Osteoblast (primary cell): ENCODE results near the gene CLDN4. TPM values are rescaled to one million over a fixed set of nuclear protein-coding genes. Genes with fewer than 3 reads are reported as not detected.

Experiments used
- DNase-seq: peaks from one replicate; pipeline ENCODE4 v3.0.0; 2011; ENCODE audit warnings: low spot score, mixed read lengths; ENCODE audit not compliant: insufficient read length; ENCODE audit errors: missing footprints
- H2AFZ ChIP-seq: 2 replicates; pipeline ENCODE4 v1.6.0; 2011; ENCODE audit warnings: mild to moderate bottlenecking, low read length
- H3K27ac ChIP-seq: 2 replicates; pipeline ENCODE4 v1.5.1; 2011; ENCODE audit warnings: mild to moderate bottlenecking, low read depth, low read length, moderate library complexity
- H3K27me3 ChIP-seq: 2 replicates; pipeline ENCODE4 v1.6.0; 2012; ENCODE audit warnings: mild to moderate bottlenecking, control low read depth, inconsistent platforms, low read length, moderate library complexity; ENCODE audit not compliant: insufficient read depth
- H3K36me3 ChIP-seq: 2 replicates; pipeline ENCODE4 v1.5.1; 2011; ENCODE audit warnings: mild to moderate bottlenecking, low read length, control low read depth, moderate library complexity; ENCODE audit not compliant: insufficient read depth
- H3K4me1 ChIP-seq: 2 replicates; pipeline ENCODE4 v1.5.1; 2011; ENCODE audit warnings: mild to moderate bottlenecking, low read length, control low read depth, moderate library complexity; ENCODE audit not compliant: insufficient read depth
- H3K4me2 ChIP-seq: 2 replicates; pipeline ENCODE4 v1.6.0; 2011; ENCODE audit warnings: mild to moderate bottlenecking, low read length; ENCODE audit not compliant: insufficient read depth
- H3K4me3 ChIP-seq: fragments of 200-600 bp; sonication (generic); 3 replicates; pipeline ENCODE4 v1.5.1; 2012; ENCODE audit warnings: mild to moderate bottlenecking, low read length, inconsistent platforms; ENCODE audit not compliant: insufficient read depth
- H3K79me2 ChIP-seq: 2 replicates; pipeline ENCODE4 v1.6.0; 2012; ENCODE audit warnings: mild to moderate bottlenecking, low read length, control low read depth, inconsistent platforms; ENCODE audit not compliant: insufficient read depth
- H3K9me3 ChIP-seq: 2 replicates; pipeline ENCODE4 v1.5.1; 2011; ENCODE audit warnings: low read depth, low read length, control low read depth
- H4K20me1 ChIP-seq: 2 replicates; pipeline ENCODE4 v1.6.0; 2012; ENCODE audit warnings: mild to moderate bottlenecking, low read length, control low read depth; ENCODE audit not compliant: insufficient read depth
- total RNA-seq: library from RNA; depleted of rRNA; stranded (reverse); fragments of >200 nt; gene quantifications from 2 replicates; pipeline ENCODE4 v1.2.3, GENCODE V29; 2012
- TF ChIP-seq, protein P1 (sequence below): IDR thresholded peaks from 2 replicates; pipeline ENCODE4 v1.5.1; 2011; ENCODE audit warnings: mild to moderate bottlenecking, low read depth, low read length, moderate library complexity; ENCODE audit errors: extremely low read depth

CLDN4 gene
- total RNA-seq, 1 donor, result 0.36 TPM

DNA sequence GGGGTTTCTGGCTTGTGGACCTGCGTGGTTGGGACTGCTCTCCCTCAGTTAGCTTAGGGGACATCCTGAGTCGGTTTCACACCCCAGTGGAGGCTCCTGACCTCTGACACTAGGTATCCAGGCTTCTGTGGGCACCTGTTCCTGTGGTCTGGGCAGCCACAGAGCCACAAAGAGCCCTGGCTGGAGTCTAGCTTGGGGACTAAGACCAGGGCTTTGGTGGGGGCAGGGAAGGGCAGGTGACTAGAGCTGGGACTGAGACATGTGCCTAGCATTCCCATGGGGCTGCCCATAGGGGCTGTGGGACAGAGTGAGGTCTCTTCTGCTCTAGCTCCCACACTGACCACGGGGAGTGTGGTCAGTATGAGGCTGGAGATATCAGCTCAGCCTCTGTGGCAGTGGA is 26.1 kb downstream of the CLDN4 start:
- DNase-seq, result peak; percentile 11
- peaks cover 9% of the 10 kb centered on the region for H3K4me1 ChIP-seq
- H3K27me3 ChIP-seq, result no peaks in the 10 kb centered on the region
- no peaks in the 10 kb centered on the region for H3K36me3 ChIP-seq
- TF ChIP-seq, protein P1, sequence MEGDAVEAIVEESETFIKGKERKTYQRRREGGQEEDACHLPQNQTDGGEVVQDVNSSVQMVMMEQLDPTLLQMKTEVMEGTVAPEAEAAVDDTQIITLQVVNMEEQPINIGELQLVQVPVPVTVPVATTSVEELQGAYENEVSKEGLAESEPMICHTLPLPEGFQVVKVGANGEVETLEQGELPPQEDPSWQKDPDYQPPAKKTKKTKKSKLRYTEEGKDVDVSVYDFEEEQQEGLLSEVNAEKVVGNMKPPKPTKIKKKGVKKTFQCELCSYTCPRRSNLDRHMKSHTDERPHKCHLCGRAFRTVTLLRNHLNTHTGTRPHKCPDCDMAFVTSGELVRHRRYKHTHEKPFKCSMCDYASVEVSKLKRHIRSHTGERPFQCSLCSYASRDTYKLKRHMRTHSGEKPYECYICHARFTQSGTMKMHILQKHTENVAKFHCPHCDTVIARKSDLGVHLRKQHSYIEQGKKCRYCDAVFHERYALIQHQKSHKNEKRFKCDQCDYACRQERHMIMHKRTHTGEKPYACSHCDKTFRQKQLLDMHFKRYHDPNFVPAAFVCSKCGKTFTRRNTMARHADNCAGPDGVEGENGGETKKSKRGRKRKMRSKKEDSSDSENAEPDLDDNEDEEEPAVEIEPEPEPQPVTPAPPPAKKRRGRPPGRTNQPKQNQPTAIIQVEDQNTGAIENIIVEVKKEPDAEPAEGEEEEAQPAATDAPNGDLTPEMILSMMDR, result no peak
- no peak overlapping the region for H3K4me3 ChIP-seq
- no peak overlapping the region for H3K4me2 ChIP-seq
- H3K9me3 ChIP-seq, result no peaks in the 10 kb centered on the region
- no peak overlapping the region for H3K27ac ChIP-seq
- H4K20me1 ChIP-seq, result no peaks in the 10 kb centered on the region
- H3K79me2 ChIP-seq, result no peaks in the 10 kb centered on the region
- no peak overlapping the region for H2AFZ ChIP-seq

DNA sequence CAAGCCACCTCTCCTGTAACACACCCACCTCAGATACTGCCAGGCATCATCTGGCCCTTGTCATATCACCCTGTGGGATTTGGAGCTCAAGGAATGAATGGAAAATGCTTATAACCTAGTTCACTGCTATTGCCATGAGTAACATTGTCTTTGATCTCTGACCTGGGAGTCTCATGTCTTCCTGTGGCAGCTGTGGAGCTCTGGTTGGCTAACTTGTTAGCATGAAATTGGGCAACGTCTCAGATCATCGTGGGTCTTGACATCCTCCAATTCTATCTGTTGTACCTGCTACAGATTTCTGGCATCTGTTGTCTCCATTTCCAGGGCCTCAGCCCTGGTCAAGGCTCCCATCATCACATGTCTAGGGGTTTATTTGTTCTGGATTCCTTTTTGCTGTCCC is 28.0 kb downstream of the CLDN4 start:
- H3K4me3 ChIP-seq, result no peak overlapping the region
- H3K27me3 ChIP-seq, result no peaks in the 10 kb centered on the region
- H3K4me1 ChIP-seq, result peaks cover 4% of the 10 kb centered on the region
- H4K20me1 ChIP-seq, result no peaks in the 10 kb centered on the region
- TF ChIP-seq, protein P1, result no peak
- H3K27ac ChIP-seq, result no peak overlapping the region
- H3K4me2 ChIP-seq, result no peak overlapping the region
- no peaks in the 10 kb centered on the region for H3K79me2 ChIP-seq
- DNase-seq, result peak; percentile 59
- no peaks in the 10 kb centered on the region for H3K36me3 ChIP-seq
- no peaks in the 10 kb centered on the region for H3K9me3 ChIP-seq
- no peak overlapping the region for H2AFZ ChIP-seq

DNA sequence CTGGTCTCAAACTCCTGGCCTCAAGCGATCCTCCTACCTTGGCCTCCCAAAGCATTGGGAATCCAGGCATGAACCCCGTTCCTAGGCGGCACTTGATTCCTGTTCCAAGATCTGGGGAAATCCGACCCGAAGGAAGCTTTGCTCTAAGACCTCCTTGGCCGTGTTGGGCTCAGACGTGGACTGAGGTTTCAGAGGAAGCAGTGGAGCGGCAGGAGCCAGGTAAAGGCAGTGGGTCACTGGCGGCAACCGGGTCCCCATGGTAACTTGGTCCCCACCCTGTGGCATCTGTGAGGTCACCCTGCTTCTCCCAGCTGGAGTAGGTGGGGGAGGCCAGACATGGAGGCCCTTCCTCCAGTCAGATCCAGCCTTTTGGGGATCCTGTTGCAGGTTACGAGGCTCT is 30.1 kb downstream of the CLDN4 start, which contains the start of gene TMEM270:
Gene TMEM270 (plus strand): TSS at position 301 of the 400 bp plus-strand sequence. CDS start 36 bp downstream, at position 337.
- no peaks in the 10 kb centered on the region for H3K36me3 ChIP-seq
- TF ChIP-seq, protein P1, result no peak
- no peak within 1 kb of the TSS for H2AFZ ChIP-seq
- DNase-seq, result peak; percentile 11
- H3K4me1 ChIP-seq, result no peaks in the 10 kb centered on the region
- H3K27me3 ChIP-seq, result no peaks in the 10 kb centered on the region
- H3K79me2 ChIP-seq, result no peaks in the 10 kb centered on the region
- H3K27ac ChIP-seq, result no peak within 1 kb of the TSS
- H3K4me3 ChIP-seq, result no peak within 1 kb of the TSS
- H4K20me1 ChIP-seq, result no peaks in the 10 kb centered on the region
- no peak within 1 kb of the TSS for H3K4me2 ChIP-seq
- no peaks in the 10 kb centered on the region for H3K9me3 ChIP-seq

DNA sequence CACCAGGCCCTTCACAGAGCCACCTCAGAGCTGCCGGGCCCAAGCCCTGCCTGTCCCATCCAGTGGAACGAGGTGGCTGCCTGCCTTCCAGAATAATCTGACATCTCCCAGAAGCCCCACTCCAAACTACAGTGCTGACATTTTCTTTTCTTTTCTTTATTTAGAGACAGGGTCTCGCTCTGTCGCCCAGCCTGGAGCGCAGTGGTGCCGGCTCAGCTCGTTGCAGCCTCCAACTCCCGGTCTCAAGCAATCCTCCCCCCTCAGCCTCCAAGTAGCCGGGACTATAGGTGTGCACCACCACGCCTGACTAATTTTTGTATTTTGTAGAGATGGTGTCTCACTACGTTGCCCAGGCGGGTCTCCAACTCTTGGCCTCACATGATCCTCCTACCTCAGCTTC is 30.5 kb downstream of the CLDN4 start:
- no peak overlapping the region for H3K4me2 ChIP-seq
- no peak for DNase-seq
- H3K4me3 ChIP-seq, result no peak overlapping the region
- no peak overlapping the region for H3K27ac ChIP-seq
- no peaks in the 10 kb centered on the region for H3K9me3 ChIP-seq
- no peaks in the 10 kb centered on the region for H4K20me1 ChIP-seq
- no peaks in the 10 kb centered on the region for H3K27me3 ChIP-seq
- H2AFZ ChIP-seq, result no peak overlapping the region
- TF ChIP-seq, protein P1, result no peak
- H3K4me1 ChIP-seq, result no peaks in the 10 kb centered on the region
- no peaks in the 10 kb centered on the region for H3K36me3 ChIP-seq
- H3K79me2 ChIP-seq, result no peaks in the 10 kb centered on the region
